ENCODE results near the gene CENPE. TPM values are rescaled to one million over a fixed set of nuclear protein-coding genes. Genes with fewer than 3 reads are reported as not detected.

Gene CENPE
- total RNA-seq, 1 donor from 2014 or later, result 2.8 TPM

GRCh38 chr4:103123114-103123513 lies 75.0 kb downstream of the CENPE start:
- DNase-seq (ENCODE audit: low read depth), result no peak

DNA sequence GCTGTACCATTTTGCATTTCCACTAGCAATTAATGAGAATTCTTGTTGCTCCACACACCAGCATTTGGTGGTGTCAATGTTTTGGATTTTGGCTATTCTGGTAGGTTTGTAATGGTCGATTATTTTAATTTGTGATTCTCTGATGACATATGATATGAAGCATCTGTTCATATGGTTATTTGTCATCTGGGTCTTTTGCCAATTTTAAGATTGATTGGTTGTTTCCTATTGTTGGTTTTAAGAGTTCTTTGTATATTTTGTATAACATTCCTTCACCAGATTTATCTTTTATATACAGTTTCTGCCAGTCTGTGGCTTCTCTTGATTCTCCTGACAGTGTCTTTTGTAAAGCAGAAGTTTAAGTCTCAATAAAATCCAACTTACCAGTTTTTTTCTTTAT lies 80.0 kb downstream of the CENPE start:
- DNase-seq (ENCODE audit: low read depth), result no peak

DNA sequence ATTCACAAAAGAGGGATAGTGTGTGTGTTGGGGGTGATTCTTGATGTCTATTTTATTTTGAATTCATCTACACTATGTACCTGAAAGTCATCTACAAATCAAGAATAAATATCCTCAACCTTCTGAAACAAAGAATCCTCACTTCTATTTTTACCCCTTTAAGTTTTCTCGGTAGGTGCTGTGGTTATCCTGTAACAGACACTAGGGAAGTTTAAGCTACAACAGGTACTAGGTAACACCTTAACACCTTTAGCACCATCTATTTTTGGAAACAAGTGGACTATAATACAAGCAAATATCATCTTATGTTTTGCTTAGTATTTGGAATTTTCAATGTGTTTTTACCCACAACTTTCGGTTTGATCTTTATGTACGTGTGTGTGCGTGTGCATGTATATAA lies 86.5 kb downstream of the CENPE start:
- DNase-seq (ENCODE audit: low read depth), result no peak

- no peak for DNase-seq (ENCODE audit: low read depth)
Observed at GRCh38 chr4:103108542-103108941, 89.6 kb downstream of the CENPE start.

DNA sequence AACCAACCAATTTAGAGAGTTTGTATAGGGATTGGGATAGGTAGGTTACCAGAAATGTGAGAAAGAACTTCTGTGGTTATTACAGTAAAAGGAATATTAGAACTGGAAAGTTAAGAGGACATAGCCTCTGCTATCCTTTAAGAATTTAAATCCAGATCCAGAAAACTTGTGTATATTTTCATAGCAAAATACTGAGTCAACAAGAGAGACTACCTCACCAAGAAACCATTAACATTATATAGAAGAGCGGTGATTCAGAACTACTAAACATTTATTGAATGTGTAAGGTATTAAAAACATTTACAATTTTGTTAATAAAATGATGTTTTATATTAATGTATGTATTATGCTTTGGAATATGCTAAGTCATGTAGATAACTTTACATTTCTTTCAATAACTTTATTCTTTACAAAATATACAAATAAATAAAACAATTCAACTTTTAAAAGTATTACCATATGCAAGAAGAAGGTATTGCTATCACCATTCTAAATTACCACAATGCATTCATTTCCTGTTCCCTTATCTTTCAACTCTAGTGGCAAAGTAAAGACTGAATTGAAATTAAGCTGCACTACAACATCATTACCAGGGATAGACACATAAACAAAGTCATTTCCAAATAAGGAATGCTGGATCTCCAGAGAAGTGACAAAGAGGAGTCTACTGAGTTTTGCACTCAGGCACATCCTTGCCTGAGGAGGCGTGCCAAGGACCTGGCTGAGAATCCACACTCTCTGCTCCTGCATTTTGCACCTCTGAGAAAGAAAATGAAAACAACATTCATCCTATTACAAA lies 92.4 kb downstream of the CENPE start:
- no peak for DNase-seq (ENCODE audit: low read depth)

GRCh38 chr4:103104886-103105285 lies 93.3 kb downstream of the CENPE start:
- DNase-seq (ENCODE audit: low read depth), result no peak

- no peak for DNase-seq (ENCODE audit: low read depth)
Observed at GRCh38 chr4:103100691-103101090, 97.5 kb downstream of the CENPE start.

DNA sequence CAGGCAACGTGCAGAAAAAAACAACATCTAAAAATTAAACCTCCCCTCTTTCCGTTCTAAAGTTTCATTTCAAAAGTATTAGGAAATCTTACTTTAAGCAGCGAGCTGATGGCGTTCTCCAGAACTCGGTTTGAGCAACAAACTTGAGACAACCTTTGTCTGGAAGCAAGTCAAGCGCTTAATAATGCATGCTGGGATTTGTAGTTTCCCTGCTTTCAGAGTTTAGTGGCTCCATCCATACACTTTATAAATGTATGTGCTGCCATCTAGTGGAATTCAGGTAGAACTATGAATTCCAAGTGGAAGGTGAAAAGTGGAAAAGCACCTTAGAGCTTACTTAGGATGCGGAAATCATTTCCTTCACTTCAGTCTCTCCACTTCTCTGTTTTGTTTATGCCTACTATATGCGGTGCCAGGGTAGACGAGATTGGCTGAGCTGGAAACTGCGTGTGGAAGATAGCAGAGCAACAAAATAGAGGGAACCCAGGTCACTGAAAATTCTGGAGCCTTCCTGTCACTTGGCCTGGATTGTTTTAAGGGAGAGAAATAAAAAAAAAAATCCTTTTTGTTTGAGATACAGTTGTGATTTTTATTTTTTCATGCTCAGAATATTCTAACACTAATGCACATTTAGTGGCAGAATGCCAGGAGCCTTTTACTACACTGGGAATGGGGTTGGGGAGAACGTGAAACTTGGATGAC lies 98.3 kb downstream of the CENPE start, which contains the start of gene BDH2:
BDH2 (minus strand) TSS at position 144 of the 702 bp plus-strand sequence. CDS start 3,580 bp downstream, outside the sequence.
- peak; percentile 99 for DNase-seq (ENCODE audit: low read depth)

- DNase-seq (ENCODE audit: low read depth), result peak; percentile 11
Observed at GRCh38 chr4:103098756-103099440, 99.2 kb downstream of the CENPE start.

GRCh38 chr4:103098341-103098740 lies 99.8 kb downstream of the CENPE start:
- peak; percentile 51 for DNase-seq (ENCODE audit: low read depth)

DNA sequence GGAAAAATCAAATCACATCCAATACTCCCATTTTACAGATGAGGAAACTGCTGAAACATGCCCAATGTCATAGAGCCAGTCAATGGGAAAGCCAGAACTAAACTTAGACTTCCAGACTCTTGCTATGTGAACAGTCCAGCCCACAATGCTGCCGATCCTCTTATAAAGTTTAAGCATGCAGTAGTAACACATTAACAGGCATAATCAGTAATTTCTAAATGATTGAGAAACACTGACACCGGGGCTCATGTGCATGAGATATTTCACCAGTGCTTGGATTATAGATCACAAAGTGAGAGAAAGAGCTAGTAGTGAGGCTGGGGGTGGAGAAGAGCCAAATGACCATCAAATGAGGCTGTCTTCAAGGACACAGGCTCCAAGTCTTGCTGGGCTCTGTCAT lies 101.0 kb downstream of the CENPE start:
- peak; percentile 85 for DNase-seq (ENCODE audit: low read depth)

- DNase-seq (ENCODE audit: low read depth), result peak; percentile 48
Observed at GRCh38 chr4:103095080-103095479, 103.1 kb downstream of the CENPE start.

- DNase-seq (ENCODE audit: low read depth), result no peak
Observed at GRCh38 chr4:103092245-103092644, 105.9 kb downstream of the CENPE start.

DNA sequence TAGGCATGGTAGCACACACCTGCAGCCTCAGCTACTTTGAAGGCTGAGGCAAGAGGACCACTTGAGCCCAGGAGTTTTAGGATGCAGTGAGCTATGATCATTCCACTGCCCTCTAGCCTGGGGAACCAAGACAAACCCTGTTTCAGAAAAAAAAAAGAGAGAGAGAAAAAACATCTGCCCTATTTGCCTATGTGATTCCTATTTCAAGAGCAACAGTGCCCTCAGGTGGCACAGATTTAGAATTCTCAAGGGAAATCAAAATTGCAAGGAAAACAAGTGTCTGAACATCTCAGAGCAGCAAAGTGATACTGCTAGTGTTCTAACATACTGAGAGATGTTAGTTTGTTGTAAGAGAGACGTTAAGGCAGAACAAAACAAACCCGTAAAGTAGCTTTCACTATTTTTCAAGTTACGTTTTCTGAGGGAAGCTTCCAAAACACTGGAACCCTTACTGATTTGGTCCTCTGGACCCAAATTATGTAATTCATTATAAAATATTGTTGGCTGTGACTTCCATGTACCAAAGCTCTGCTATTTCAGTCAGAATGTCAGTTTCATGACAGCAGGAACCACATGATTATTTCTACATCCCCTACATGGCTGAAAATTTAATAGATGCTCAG lies 106.4 kb downstream of the CENPE start:
- DNase-seq (ENCODE audit: low read depth), result peak; percentile 75

DNA sequence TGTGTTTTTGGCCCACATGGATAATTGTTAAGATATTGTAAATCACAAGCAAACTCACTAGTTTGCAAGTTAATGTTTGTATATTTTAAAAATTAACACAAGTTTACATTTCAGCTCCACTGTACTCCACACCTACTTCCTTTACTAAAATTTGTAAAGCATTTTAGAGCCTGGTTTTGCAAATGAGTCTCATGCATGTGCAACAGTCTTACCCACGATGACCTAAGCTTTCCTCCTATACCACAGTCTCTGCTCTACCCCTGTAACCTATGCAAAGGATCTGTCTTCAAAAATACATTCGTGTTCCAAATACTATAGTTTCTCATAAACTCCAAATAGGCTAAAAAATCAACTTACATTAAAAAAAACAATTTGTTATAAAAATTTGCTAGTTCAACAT lies 108.7 kb downstream of the CENPE start:
- DNase-seq (ENCODE audit: low read depth), result no peak

DNA sequence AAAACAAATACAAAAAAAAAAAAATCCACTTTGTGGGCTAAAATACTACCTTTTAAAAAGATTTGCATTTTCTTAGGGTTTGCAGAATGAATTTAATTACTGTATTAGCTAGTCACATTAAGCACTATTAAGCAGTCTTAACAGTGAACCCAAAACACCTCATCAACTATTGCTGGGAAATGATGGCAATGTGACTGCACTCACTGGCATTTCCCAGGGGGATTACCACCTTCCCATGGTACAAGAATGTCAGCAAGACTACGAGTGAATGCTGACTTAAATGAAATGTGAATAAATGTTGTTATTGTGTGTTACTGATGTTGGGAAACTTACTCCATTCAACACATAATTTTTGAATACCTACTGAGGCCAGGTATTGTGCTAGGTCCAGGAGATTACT lies 111.6 kb downstream of the CENPE start:
- no peak for DNase-seq (ENCODE audit: low read depth)

DNA sequence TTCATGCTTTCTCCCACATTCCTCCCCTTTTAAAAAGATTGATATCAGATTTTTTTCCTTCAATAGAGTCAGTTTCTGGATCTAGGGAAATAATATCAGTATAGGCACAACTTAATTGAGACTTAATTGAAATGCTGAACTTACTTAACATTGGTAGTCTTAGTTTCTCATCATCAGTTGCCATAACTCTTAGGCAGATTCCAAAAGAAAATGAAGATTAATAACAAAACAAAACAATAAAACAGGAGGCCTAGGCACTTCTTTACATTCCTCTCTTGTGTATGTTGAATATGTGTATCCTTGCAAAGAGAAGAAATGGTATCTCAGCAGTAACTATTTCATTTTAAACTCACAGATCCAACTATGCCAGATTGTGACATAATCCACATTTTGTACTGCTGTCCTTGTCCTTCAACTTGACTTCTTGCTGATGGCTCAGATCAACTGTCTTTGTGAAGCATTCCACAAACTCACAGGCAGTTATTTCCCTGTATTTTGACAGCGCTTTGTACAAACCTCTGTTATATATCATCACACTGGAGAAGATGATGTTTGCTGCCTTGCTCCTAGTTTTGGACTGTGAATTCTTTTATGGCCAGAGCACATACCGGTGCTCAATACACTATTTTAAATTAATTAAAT lies 112.5 kb downstream of the CENPE start:
- DNase-seq (ENCODE audit: low read depth), result no peak

GRCh38 chr4:103079621-103080020 lies 118.5 kb downstream of the CENPE start:
- DNase-seq (ENCODE audit: low read depth), result no peak

- peak; percentile 25 for DNase-seq (ENCODE audit: low read depth)
Observed at GRCh38 chr4:103076747-103077347, 121.3 kb downstream of the CENPE start, which contains the start of gene SLC9B2. Gene SLC9B2 (minus strand): TSS chr4:103076761. CDS start chr4:103067550, 9,211 bp downstream.

DNA sequence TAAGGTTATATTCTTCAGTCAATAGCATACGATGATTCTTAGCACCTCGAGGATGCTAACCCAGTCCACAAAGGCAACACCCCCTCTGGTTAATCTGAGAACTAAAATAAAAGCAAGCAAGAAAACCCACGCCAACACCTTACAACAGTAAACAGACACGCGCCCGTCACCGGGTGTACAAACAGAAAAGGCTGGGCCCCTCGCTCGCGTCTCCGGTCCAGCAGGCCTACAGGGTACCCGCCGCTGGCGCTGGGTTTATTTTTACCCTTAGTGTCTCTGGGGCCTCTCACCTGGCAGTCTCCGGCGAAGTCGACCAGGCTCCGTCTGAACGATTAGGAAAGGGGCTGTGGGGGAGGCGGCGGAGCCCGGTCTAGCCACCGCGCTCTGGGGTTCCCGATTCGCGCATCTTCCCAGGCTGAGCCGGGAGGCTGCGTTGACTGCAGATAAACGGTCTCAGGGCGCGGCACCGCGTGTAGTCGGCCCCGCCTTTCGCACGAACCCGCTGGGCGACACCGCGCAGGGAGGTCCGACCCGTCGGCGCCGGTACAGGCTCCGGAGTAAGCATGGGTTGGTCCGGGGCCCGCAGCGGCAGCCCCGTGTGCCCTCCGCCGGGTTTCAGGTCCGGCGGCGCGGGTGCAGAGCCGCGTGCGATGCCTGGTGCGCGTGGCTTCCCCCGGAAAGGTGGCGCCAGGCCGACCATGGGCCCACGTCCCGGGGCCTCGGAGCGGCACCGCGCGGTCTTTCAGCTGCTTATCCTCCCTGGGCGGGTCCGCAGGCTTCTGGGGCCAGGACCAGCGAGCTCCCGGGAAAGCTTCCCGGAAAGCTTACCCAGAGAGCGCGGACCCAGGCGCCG lies 122.0 kb downstream of the CENPE start:
- peak; percentile 35 for DNase-seq (ENCODE audit: low read depth)

Data from renal cortical epithelial cell (primary cell).